CD4-positive, alpha-beta T cell treated with Interleukin-2 at 100 ng/mL for 4 hours (primary cell): ENCODE data around the gene TCAF1.
"Not testable (repeated sequence)": the region's sequence is repeated elsewhere in the genome, so short reads cannot be mapped to it uniquely, and the experiment has no call there.

Experiments used
- DNase-seq: peaks from one replicate; pipeline ENCODE4 v3.0.0-alpha.2; 2020; ENCODE audit warnings: low spot score

TCAF1 gene

GRCh38 chr7:143902332-143902899, 440 bp upstream of the TCAF1 start:
- no peak for DNase-seq

- DNase-seq: no peak
Observed at GRCh38 chr7:143901332-143901667, 676 bp downstream of the TCAF1 start.

- no peak for DNase-seq
Observed at GRCh38 chr7:143900230-143900766, 1.7 kb downstream of the TCAF1 start.

- no peak for DNase-seq
Observed at GRCh38 chr7:143898810-143899209, 3.2 kb downstream of the TCAF1 start.

GRCh38 chr7:143896667-143897066, 5.3 kb downstream of the TCAF1 start:
- no peak for DNase-seq

GRCh38 chr7:143892527-143893300, 9.3 kb downstream of the TCAF1 start:
- DNase-seq: peak; percentile 63

- no peak for DNase-seq
Observed at GRCh38 chr7:143891457-143891856, 10.5 kb downstream of the TCAF1 start.

- DNase-seq: no peak
Observed at GRCh38 chr7:143890558-143890957, 11.4 kb downstream of the TCAF1 start.

- DNase-seq: no peak
Observed at GRCh38 chr7:143889068-143889467, 12.9 kb downstream of the TCAF1 start.

- no peak for DNase-seq
Observed at GRCh38 chr7:143886826-143887477, 15.0 kb downstream of the TCAF1 start.

GRCh38 chr7:143885951-143886350, 16.0 kb downstream of the TCAF1 start:
- DNase-seq: no peak

- DNase-seq: no peak
Observed at GRCh38 chr7:143884969-143885559, 16.9 kb downstream of the TCAF1 start.

- DNase-seq: no peak
Observed at GRCh38 chr7:143884241-143884968, 17.6 kb downstream of the TCAF1 start.

- DNase-seq: no peak
Observed at GRCh38 chr7:143882604-143883078, 19.3 kb downstream of the TCAF1 start.

GRCh38 chr7:143882020-143882603, 19.9 kb downstream of the TCAF1 start:
- no peak for DNase-seq

GRCh38 chr7:143878884-143879283, 23.1 kb downstream of the TCAF1 start:
- DNase-seq: no peak

- no peak for DNase-seq
Observed at GRCh38 chr7:143877098-143877497, 24.9 kb downstream of the TCAF1 start.

GRCh38 chr7:143876218-143876617, 25.8 kb downstream of the TCAF1 start:
- DNase-seq: no peak

GRCh38 chr7:143873242-143873641, 28.7 kb downstream of the TCAF1 start:
- DNase-seq: not testable (repeated sequence)

GRCh38 chr7:143871534-143871933, 30.4 kb downstream of the TCAF1 start:
- DNase-seq: not testable (repeated sequence)

GRCh38 chr7:143857994-143858393, 44.0 kb downstream of the TCAF1 start:
- DNase-seq: not testable (repeated sequence)
